Coronary artery (tissue), 2 donors: ENCODE results near the gene VTI1A.

Experiments
- DNase-seq: peaks from one replicate; pipeline ENCODE4 v3.0.0-alpha.2; 2017; ENCODE audit warnings: low spot score
- H3K27ac ChIP-seq, 2 donors: fragments of 200-600 bp; sonication (generic); one replicate each; pipeline ENCODE4 v1.5.1; 2016 to 2019
- H3K4me3 ChIP-seq: fragments of 200-600 bp; sonication (generic); 2 replicates; pipeline ENCODE4 v1.5.1; 2016; ENCODE audit warnings: mild to moderate bottlenecking, moderate library complexity
- CTCF ChIP-seq: fragments of 200-600 bp; sonication (generic); IDR thresholded peaks from one replicate; pipeline ENCODE4 v1.5.1; 2019; ENCODE audit warnings: antibody characterized with exemption

Gene VTI1A

GRCh38 chr10:112654794-112655193, 207.8 kb downstream of the VTI1A start:
- no peak for DNase-seq
- TF ChIP-seq CTCF, result no peak
- H3K4me3 ChIP-seq, result no peak overlapping the region
- no peak overlapping the region for H3K27ac ChIP-seq

- DNase-seq, result no peak
- Histone ChIP-seq H3K4me3 (no peak overlapping the region), H3K27ac (no peak overlapping the region)
- TF ChIP-seq CTCF, result no peak
Observed at GRCh38 chr10:112655722-112656121, 208.7 kb downstream of the VTI1A start.

- Histone ChIP-seq H3K27ac (no peak overlapping the region), H3K4me3 (no peak overlapping the region)
- DNase-seq, result no peak
- TF ChIP-seq CTCF, result no peak
Observed at GRCh38 chr10:112658465-112658864, 211.4 kb downstream of the VTI1A start.

- H3K4me3 ChIP-seq, result no peak overlapping the region
- no peak for TF ChIP-seq CTCF
- no peak overlapping the region for H3K27ac ChIP-seq
- no peak for DNase-seq
Observed at GRCh38 chr10:112658900-112659638, 212.1 kb downstream of the VTI1A start.

- no peak for DNase-seq
- H3K4me3 ChIP-seq, result no peak overlapping the region
- no peak for TF ChIP-seq CTCF
- no peak overlapping the region for H3K27ac ChIP-seq
Observed at GRCh38 chr10:112663234-112664125, 216.5 kb downstream of the VTI1A start.

- DNase-seq, result no peak
- H3K27ac ChIP-seq, result no peak overlapping the region
- TF ChIP-seq CTCF, result no peak
- H3K4me3 ChIP-seq, result no peak overlapping the region
Observed at GRCh38 chr10:112666094-112666493, 219.1 kb downstream of the VTI1A start.
